Esophagus squamous epithelium (tissue), 4 donors: Measurements from ENCODE around the gene KRT12.

Experiments used
- POLR2A ChIP-seq, 4 donors: fragments of 450-650 bp; IDR thresholded peaks; one replicate each; pipeline ENCODE4 v1.6.1; 2017; ENCODE audit warnings: antibody characterized with exemption in 4 of 4, mild to moderate bottlenecking in 4 of 4, moderate library complexity in 3 of 4
- TF ChIP-seq, protein P1 (sequence below), 6 experiments: fragments of 450-650 bp in 4 of 6; fragments of 200-600 bp in 2 of 6; sonication (generic) in 2 of 6; IDR thresholded peaks; one replicate each; pipeline ENCODE4 v1.5.1; 2016 to 2019; ENCODE audit warnings: antibody characterized with exemption in 6 of 6, mild to moderate bottlenecking in 4 of 6, moderate library complexity in 4 of 6

DNA sequence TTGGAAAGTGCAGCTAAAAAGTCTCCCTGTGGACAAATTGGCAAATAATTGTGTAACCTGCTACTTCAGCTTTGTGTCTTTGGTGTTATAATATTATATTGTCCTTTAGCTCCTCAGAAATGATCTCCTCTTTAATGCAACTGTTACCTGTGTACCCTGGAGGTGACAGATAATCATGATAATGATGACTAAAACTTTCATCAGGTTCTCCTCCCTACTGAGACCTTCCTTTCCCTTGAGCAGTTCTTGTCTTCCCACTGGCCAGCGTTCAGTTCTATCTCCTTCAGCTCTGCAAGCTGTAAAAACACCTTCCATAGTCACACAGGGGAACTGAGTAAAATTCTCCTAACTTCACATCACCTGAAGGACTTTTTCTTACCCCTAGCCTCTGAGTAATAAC is 14.7 kb downstream of the KRT12 start:
- TF ChIP-seq, protein P1, sequence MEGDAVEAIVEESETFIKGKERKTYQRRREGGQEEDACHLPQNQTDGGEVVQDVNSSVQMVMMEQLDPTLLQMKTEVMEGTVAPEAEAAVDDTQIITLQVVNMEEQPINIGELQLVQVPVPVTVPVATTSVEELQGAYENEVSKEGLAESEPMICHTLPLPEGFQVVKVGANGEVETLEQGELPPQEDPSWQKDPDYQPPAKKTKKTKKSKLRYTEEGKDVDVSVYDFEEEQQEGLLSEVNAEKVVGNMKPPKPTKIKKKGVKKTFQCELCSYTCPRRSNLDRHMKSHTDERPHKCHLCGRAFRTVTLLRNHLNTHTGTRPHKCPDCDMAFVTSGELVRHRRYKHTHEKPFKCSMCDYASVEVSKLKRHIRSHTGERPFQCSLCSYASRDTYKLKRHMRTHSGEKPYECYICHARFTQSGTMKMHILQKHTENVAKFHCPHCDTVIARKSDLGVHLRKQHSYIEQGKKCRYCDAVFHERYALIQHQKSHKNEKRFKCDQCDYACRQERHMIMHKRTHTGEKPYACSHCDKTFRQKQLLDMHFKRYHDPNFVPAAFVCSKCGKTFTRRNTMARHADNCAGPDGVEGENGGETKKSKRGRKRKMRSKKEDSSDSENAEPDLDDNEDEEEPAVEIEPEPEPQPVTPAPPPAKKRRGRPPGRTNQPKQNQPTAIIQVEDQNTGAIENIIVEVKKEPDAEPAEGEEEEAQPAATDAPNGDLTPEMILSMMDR (IDR thresholded peaks at IDR 0.05) = no peak
- TF ChIP-seq POLR2A (IDR thresholded peaks at IDR 0.05) = no peak
